Measurements from ENCODE around the gene MS4A4A. TPM values are rescaled to one million over a fixed set of nuclear protein-coding genes. Genes with fewer than 3 reads are reported as not detected.

MS4A4A gene
- total RNA-seq, 4 donors from 2014 or later = 4.1 to 53.9 (median 7.9) TPM

GRCh38 chr11:60336767-60337391 lies 56.4 kb downstream of the MS4A4A start:
- TF ChIP-seq POLR2A (IDR thresholded peaks at IDR 0.05) = no peak
- TF ChIP-seq CTCF (IDR thresholded peaks at IDR 0.05) = no peak
- 91 to 97% methylated on average over 7 of the region's 7 CpGs for WGBS, 2 donors
- no peak for DNase-seq
- Histone ChIP-seq H3K9me3 (no peaks in the 10 kb centered on the region), H3K36me3 (no peaks in the 10 kb centered on the region), H3K27ac (no peak overlapping the region), H3K4me1 (no peaks in the 10 kb centered on the region), H3K4me3 (replicated peaks in 1 of 3) (no peak overlapping the region), H3K27me3 (no peaks in the 10 kb centered on the region)
- intact Hi-C loops (cut with DNase I) = no loop called here

GRCh38 chr11:60338053-60338452 lies 57.6 kb downstream of the MS4A4A start:
- intact Hi-C loops (cut with DNase I) = no loop called here
- H3K36me3 ChIP-seq = no peaks in the 10 kb centered on the region
- H3K4me3 ChIP-seq (replicated peaks in 1 of 3) = no peak overlapping the region
- H3K27ac ChIP-seq = no peak overlapping the region
- 76 to 85% methylated on average over 2 of the region's 2 CpGs for WGBS, 2 donors
- DNase-seq = no peak
- no peak for TF ChIP-seq POLR2A (IDR thresholded peaks at IDR 0.05)
- TF ChIP-seq CTCF (IDR thresholded peaks at IDR 0.05) = no peak
- no peaks in the 10 kb centered on the region for H3K27me3 ChIP-seq
- no peaks in the 10 kb centered on the region for H3K9me3 ChIP-seq
- H3K4me1 ChIP-seq = no peaks in the 10 kb centered on the region

- H3K9me3 ChIP-seq = no peaks in the 10 kb centered on the region
- no peak for TF ChIP-seq CTCF (IDR thresholded peaks at IDR 0.05)
- TF ChIP-seq POLR2A (IDR thresholded peaks at IDR 0.05) = no peak
- H3K27ac ChIP-seq = no peak overlapping the region
- no peak overlapping the region for H3K4me3 ChIP-seq (replicated peaks in 1 of 3)
- no peaks in the 10 kb centered on the region for H3K4me1 ChIP-seq
- DNase-seq = no peak
- intact Hi-C loops (cut with DNase I) = no loop called here
- WGBS, 2 donors = 40 to 71% methylated on average over 3 of the region's 3 CpGs
- H3K36me3 ChIP-seq = no peaks in the 10 kb centered on the region
- H3K27me3 ChIP-seq = no peaks in the 10 kb centered on the region
Observed at GRCh38 chr11:60339356-60339755, 58.9 kb downstream of the MS4A4A start.

GRCh38 chr11:60343094-60343704 lies 62.7 kb downstream of the MS4A4A start:
- Histone ChIP-seq H3K27me3 (no peaks in the 10 kb centered on the region), H3K9me3 (no peaks in the 10 kb centered on the region), H3K36me3 (no peaks in the 10 kb centered on the region), H3K4me1 (no peaks in the 10 kb centered on the region), H3K27ac (no peak overlapping the region), H3K4me3 (replicated peaks in 1 of 3) (no peak overlapping the region)
- WGBS, 2 donors = 68 to 71% methylated on average over 10 of the region's 10 CpGs
- DNase-seq = no peak
- TF ChIP-seq POLR2A (IDR thresholded peaks at IDR 0.05) (no peak), CTCF (IDR thresholded peaks at IDR 0.05) (peak in 2 of 6 experiments; percentile 15 to 50)
- intact Hi-C loops (cut with DNase I) = no loop called here

GRCh38 chr11:60344146-60344545 lies 63.7 kb downstream of the MS4A4A start:
- H3K36me3 ChIP-seq = no peaks in the 10 kb centered on the region
- no peaks in the 10 kb centered on the region for H3K27me3 ChIP-seq
- H3K4me3 ChIP-seq (replicated peaks in 1 of 3) = no peak overlapping the region
- no peaks in the 10 kb centered on the region for H3K9me3 ChIP-seq
- no peak for DNase-seq
- no peak overlapping the region for H3K27ac ChIP-seq
- intact Hi-C loops (cut with DNase I) = no loop called here
- no peaks in the 10 kb centered on the region for H3K4me1 ChIP-seq
- TF ChIP-seq CTCF (IDR thresholded peaks at IDR 0.05) = no peak
- no peak for TF ChIP-seq POLR2A (IDR thresholded peaks at IDR 0.05)
- 96 to 98% methylated on average over 2 of the region's 2 CpGs for WGBS, 2 donors

All from thyroid gland (tissue), 4 donors.